Ascending aorta (tissue), 2 donors: ENCODE measurements around the gene YAE1. TPM values are rescaled to one million over a fixed set of nuclear protein-coding genes. Genes with fewer than 3 reads are reported as not detected.
"Not testable (repeated sequence)": the region's sequence is repeated elsewhere in the genome, so short reads cannot be mapped to it uniquely, and the experiment has no call there.

Experiments used
- DNase-seq, 2 donors: peaks; one replicate each; pipeline ENCODE4 v3.0.0-alpha.2; 2019; ENCODE audit warnings: low spot score in 2 of 2
- H3K27ac ChIP-seq, 2 donors: fragments of 200-600 bp; sonication (generic); one replicate each; pipeline ENCODE4 v1.5.1; 2016 to 2017; ENCODE audit warnings: mild to moderate bottlenecking in 1 of 2
- H3K27me3 ChIP-seq: fragments of 200-600 bp; sonication (generic); one replicate; pipeline ENCODE4 v1.5.1; 2017
- H3K36me3 ChIP-seq, 2 donors: fragments of 200-600 bp; sonication (generic); one replicate each; pipeline ENCODE4 v1.5.1; 2016
- H3K4me1 ChIP-seq, 2 donors: fragments of 200-600 bp; sonication (generic); one replicate each; pipeline ENCODE4 v1.5.1; 2016 to 2017; ENCODE audit warnings: mild to moderate bottlenecking in 1 of 2
- H3K4me3 ChIP-seq, 2 donors: fragments of 200-600 bp; sonication (generic); one replicate each; pipeline ENCODE4 v1.5.1; 2016 to 2017; ENCODE audit warnings: mild to moderate bottlenecking in 1 of 2
- H3K9me3 ChIP-seq, 2 donors: fragments of 200-600 bp; sonication (generic); one replicate each; pipeline ENCODE4 v1.5.1; 2016
- CTCF ChIP-seq, 3 experiments: fragments of 200-600 bp in 2 of 3; fragments of 450-650 bp in 1 of 3; sonication (generic) in 2 of 3; IDR thresholded peaks; one replicate each; pipeline ENCODE4 v1.5.1; 2016 to 2019; ENCODE audit warnings: antibody characterized with exemption in 3 of 3, mild to moderate bottlenecking in 1 of 3, moderate library complexity in 1 of 3
- intact Hi-C: fragments of 100-400 bp; cut with DNase I; formaldehyde crosslinking; loops from one replicate; pipeline ENCODE4 v1.15.1; 2023
- total RNA-seq: library from RNA; depleted of rRNA; stranded (reverse); fragments of >200 nt; gene quantifications from one replicate; pipeline ENCODE4 v1.1.0, GENCODE V29; 2016

The YAE1 gene
- total RNA-seq, 1 donor from 2014 or later = 3.3 TPM

GRCh38 chr7:39540320-39540719, 25.9 kb upstream of the YAE1 start:
- Histone ChIP-seq H3K9me3 (no peaks in the 10 kb centered on the region), H3K4me1 (no peaks in the 10 kb centered on the region), H3K36me3 (no peaks in the 10 kb centered on the region), H3K27ac (no peak overlapping the region), H3K4me3 (no peak overlapping the region), H3K27me3 (no peaks in the 10 kb centered on the region)
- no peak for DNase-seq
- no peak for TF ChIP-seq CTCF (IDR thresholded peaks at IDR 0.05)
- intact Hi-C loops = no loop called here

GRCh38 chr7:39541511-39541910, 24.7 kb upstream of the YAE1 start:
- TF ChIP-seq CTCF (IDR thresholded peaks at IDR 0.05) = no peak
- no peaks in the 10 kb centered on the region for H3K27me3 ChIP-seq

DNA sequence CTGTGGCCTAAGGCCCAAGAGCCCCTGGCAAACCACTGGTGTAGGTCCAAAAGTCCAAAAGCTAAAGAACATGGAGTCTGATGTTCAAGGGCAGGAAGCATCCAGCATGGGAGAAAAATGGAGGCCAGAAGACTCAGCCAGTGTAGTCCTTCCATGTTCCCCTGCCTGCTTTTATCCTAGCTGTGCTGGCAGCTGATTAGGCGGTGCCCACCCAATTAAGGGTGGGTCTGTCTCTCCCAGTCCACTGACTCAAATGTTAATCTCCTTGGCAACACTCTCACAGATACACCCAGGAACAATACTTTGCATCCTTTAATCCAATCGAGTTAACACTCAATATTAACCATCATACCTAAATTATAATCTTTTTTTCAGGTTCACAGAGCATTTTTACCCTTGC, 21.4 kb upstream of the YAE1 start:
- H3K4me3 ChIP-seq, H3K36me3 ChIP-seq, DNase-seq, intact Hi-C loops, H3K4me1 ChIP-seq, H3K27ac ChIP-seq, H3K27me3 ChIP-seq: not testable (repeated sequence)
- H3K9me3 ChIP-seq = peaks cover 0 to 13% of the 10 kb centered on the region in 2 donors

More at GRCh38 chr7:39541511-39541910, 24.7 kb upstream of the YAE1 start:
- H3K4me3 ChIP-seq = no peak overlapping the region
- H3K4me1 ChIP-seq = no peaks in the 10 kb centered on the region
- no peak overlapping the region for H3K27ac ChIP-seq
- no peaks in the 10 kb centered on the region for H3K9me3 ChIP-seq
- intact Hi-C loops = no loop called here
- H3K36me3 ChIP-seq = no peaks in the 10 kb centered on the region
- DNase-seq = no peak

DNA sequence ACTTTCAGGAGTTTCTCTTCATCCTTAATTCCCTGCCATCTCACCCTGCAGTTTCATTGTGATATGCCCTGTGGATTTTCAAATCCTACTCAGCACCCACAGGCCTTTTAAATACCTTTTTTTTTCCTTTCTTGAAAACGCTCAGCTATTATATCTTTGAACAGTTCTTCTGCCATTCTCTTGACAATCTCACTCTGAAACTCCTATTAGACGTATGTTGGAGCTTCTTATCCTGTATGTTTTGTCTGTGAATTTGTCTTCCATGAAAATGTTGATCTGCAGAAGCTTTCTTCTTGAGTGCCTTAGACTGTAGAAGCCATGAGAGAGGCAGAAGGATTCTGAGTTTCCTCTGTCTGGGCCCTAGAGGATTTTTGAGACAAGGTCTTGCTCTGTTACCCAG, 18.9 kb upstream of the YAE1 start:
- H3K36me3 ChIP-seq = no peaks in the 10 kb centered on the region
- H3K27ac ChIP-seq = no peak overlapping the region
- H3K4me3 ChIP-seq = no peak overlapping the region
- H3K27me3 ChIP-seq = no peaks in the 10 kb centered on the region
- DNase-seq = no peak
- no peak for TF ChIP-seq CTCF (IDR thresholded peaks at IDR 0.05)
- H3K9me3 ChIP-seq = peaks cover 0 to 13% of the 10 kb centered on the region in 2 donors
- intact Hi-C loops = no loop called here
- H3K4me1 ChIP-seq = no peaks in the 10 kb centered on the region

DNA sequence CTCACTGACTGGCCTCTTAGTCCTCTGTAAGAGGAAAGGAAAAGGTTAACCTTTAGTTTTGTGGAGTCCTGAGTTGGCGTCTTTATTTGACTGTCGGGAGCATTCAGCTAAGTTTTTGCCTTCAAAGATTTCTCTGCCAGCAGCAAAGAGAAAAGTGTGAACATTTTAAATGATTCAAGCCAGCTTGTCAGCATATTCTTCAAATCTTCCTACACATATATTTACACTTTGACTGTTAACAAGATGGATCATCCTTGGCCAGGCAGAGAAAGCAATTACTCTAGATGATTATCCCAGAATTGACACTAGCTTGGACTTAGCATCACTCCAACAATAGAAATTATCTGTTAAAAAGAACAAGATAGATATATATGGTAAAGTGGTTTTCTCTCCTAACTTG, 15.8 kb upstream of the YAE1 start:
- DNase-seq = no peak
- intact Hi-C loops = no loop called here
- no peaks in the 10 kb centered on the region for H3K36me3 ChIP-seq
- no peak for TF ChIP-seq CTCF (IDR thresholded peaks at IDR 0.05)
- H3K27ac ChIP-seq = no peak overlapping the region
- H3K9me3 ChIP-seq = peaks cover 0 to 13% of the 10 kb centered on the region in 2 donors
- H3K27me3 ChIP-seq = no peaks in the 10 kb centered on the region
- no peak overlapping the region for H3K4me3 ChIP-seq
- no peaks in the 10 kb centered on the region for H3K4me1 ChIP-seq

GRCh38 chr7:39553436-39553835, 12.8 kb upstream of the YAE1 start:
- Histone ChIP-seq H3K9me3 (no peaks in the 10 kb centered on the region), H3K4me1 (no peaks in the 10 kb centered on the region), H3K27me3 (no peaks in the 10 kb centered on the region), H3K4me3 (no peak overlapping the region), H3K27ac (no peak overlapping the region), H3K36me3 (no peaks in the 10 kb centered on the region)
- no peak for DNase-seq
- no peak for TF ChIP-seq CTCF (IDR thresholded peaks at IDR 0.05)
- intact Hi-C loops = no loop called here
